Peyer's patch (tissue), 4 donors: ENCODE results near the gene LGI4.

ENCODE experiments used
- POLR2A ChIP-seq, 2 donors: fragments of 450-650 bp; IDR thresholded peaks; one replicate each; pipeline ENCODE4 v1.5.1; 2017; ENCODE audit warnings: antibody characterized with exemption in 2 of 2, mild to moderate bottlenecking in 2 of 2, moderate library complexity in 2 of 2
- TF ChIP-seq, protein P1 (sequence below), 6 experiments: fragments of 450-650 bp in 4 of 6; fragments of 200-600 bp in 2 of 6; sonication (generic) in 1 of 6; IDR thresholded peaks; one replicate each; pipeline ENCODE4 v1.5.1; 2017 to 2019; ENCODE audit warnings: antibody characterized with exemption in 6 of 6, mild to moderate bottlenecking in 3 of 6, moderate library complexity in 1 of 6

DNA sequence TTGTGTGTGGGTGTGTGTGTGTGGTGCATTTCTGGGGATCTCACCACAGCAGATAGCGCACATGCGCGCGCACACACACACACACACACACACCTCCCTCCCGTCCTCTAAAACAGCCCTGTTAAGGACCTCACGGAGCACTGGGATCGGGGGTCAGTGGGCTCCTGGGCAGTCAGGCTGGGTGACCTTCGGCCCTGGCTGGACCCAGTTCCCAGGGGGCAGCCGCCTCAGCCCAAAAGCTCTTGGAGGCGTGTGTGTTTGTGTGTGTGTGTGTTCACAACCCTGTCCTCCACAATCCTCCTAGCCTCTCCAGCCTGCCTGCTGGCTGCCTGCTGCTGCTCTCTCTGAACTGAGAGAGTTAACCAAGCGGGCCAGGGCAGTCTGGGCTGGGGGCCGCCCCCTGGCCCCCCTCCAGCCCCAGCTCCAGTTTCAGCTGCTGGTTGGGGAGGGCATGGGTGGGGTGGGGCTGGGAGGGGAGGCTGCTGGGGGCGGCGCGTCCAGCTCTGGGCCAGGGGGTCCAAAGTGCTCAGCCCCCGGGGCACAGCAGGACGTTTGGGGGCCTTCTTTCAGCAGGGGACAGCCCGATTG lies 3.5 kb upstream of the LGI4 start, which contains the start of gene FXYD1:
- TF ChIP-seq, protein P1, sequence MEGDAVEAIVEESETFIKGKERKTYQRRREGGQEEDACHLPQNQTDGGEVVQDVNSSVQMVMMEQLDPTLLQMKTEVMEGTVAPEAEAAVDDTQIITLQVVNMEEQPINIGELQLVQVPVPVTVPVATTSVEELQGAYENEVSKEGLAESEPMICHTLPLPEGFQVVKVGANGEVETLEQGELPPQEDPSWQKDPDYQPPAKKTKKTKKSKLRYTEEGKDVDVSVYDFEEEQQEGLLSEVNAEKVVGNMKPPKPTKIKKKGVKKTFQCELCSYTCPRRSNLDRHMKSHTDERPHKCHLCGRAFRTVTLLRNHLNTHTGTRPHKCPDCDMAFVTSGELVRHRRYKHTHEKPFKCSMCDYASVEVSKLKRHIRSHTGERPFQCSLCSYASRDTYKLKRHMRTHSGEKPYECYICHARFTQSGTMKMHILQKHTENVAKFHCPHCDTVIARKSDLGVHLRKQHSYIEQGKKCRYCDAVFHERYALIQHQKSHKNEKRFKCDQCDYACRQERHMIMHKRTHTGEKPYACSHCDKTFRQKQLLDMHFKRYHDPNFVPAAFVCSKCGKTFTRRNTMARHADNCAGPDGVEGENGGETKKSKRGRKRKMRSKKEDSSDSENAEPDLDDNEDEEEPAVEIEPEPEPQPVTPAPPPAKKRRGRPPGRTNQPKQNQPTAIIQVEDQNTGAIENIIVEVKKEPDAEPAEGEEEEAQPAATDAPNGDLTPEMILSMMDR (IDR thresholded peaks at IDR 0.05), result no peak
- no peak for TF ChIP-seq POLR2A (IDR thresholded peaks at IDR 0.05)
